Peyer's patch (tissue), 4 donors: ENCODE results near the gene ZNF223.

ENCODE experiments used
- POLR2A ChIP-seq, 2 donors: fragments of 450-650 bp; IDR thresholded peaks; one replicate each; pipeline ENCODE4 v1.5.1; 2017; ENCODE audit warnings: antibody characterized with exemption in 2 of 2, mild to moderate bottlenecking in 2 of 2, moderate library complexity in 2 of 2
- TF ChIP-seq, protein P1 (sequence below), 6 experiments: fragments of 450-650 bp in 4 of 6; fragments of 200-600 bp in 2 of 6; sonication (generic) in 1 of 6; IDR thresholded peaks; one replicate each; pipeline ENCODE4 v1.5.1; 2017 to 2019; ENCODE audit warnings: antibody characterized with exemption in 6 of 6, mild to moderate bottlenecking in 3 of 6, moderate library complexity in 1 of 6

DNA sequence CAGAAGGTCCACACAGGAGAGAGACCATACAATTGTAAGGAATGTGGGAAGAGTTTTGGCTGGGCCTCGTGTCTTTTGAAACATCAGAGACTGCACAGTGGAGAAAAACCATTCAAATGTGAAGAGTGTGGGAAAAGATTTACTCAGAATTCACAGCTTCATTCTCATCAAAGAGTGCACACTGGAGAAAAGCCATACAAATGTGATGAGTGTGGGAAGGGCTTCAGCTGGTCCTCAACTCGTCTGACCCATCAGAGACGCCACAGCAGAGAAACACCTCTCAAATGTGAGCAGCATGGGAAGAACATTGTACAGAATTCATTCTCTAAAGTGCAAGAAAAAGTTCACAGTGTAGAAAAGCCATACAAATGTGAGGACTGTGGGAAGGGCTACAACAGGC is 55.9 kb downstream of the ZNF223 start:
- no peak for TF ChIP-seq POLR2A (IDR thresholded peaks at IDR 0.05)
- TF ChIP-seq, protein P1, sequence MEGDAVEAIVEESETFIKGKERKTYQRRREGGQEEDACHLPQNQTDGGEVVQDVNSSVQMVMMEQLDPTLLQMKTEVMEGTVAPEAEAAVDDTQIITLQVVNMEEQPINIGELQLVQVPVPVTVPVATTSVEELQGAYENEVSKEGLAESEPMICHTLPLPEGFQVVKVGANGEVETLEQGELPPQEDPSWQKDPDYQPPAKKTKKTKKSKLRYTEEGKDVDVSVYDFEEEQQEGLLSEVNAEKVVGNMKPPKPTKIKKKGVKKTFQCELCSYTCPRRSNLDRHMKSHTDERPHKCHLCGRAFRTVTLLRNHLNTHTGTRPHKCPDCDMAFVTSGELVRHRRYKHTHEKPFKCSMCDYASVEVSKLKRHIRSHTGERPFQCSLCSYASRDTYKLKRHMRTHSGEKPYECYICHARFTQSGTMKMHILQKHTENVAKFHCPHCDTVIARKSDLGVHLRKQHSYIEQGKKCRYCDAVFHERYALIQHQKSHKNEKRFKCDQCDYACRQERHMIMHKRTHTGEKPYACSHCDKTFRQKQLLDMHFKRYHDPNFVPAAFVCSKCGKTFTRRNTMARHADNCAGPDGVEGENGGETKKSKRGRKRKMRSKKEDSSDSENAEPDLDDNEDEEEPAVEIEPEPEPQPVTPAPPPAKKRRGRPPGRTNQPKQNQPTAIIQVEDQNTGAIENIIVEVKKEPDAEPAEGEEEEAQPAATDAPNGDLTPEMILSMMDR (IDR thresholded peaks at IDR 0.05), result no peak
